WTC11 (cell line): ENCODE results near the gene CLEC2L. TPM values are rescaled to one million over a fixed set of nuclear protein-coding genes. Genes with fewer than 3 reads are reported as not detected.

Source experiments
- ATAC-seq: fragments of 200-7000 bp; cut with Tn5 transposase; 2 replicates; pipeline ENCODE4 v1.10.0; 2021; ENCODE audit warnings: mild to moderate bottlenecking, moderate library complexity
- CTCF ChIA-PET: fragments of 300-600 bp; sonication (Branson Sonifier 250); formaldehyde crosslinking; loops from one replicate; lab custom pipeline; 2021; ENCODE audit warnings: antibody characterized with exemption; lab: Charles Lee
- POLR2A ChIA-PET: fragments of 350-600 bp; sonication (Branson Sonifier 250); formaldehyde crosslinking; loops from one replicate; lab custom pipeline; 2021; ENCODE audit warnings: antibody characterized with exemption; lab: Charles Lee
- DNase-seq: peaks from one replicate; pipeline ENCODE4 v3.0.0; 2021; ENCODE audit warnings: low spot score
- H3K27ac Mint-ChIP-seq: 2 replicates; pipeline ENCODE4 v1.8.0; 2021; ENCODE audit warnings: mixed read lengths
- H3K27me3 Mint-ChIP-seq: 2 replicates; pipeline ENCODE4 v1.8.0; 2021; ENCODE audit warnings: low read depth, mild to moderate bottlenecking, moderate library complexity, mixed read lengths
- H3K36me3 Mint-ChIP-seq: 2 replicates; pipeline ENCODE4 v1.8.0; 2021; ENCODE audit warnings: mixed read lengths
- H3K4me1 Mint-ChIP-seq: 2 replicates; pipeline ENCODE4 v1.8.0; 2022; ENCODE audit warnings: mixed read lengths
- H3K4me3 Mint-ChIP-seq: 2 replicates; pipeline ENCODE4 v1.8.0; 2021; ENCODE audit warnings: mild to moderate bottlenecking, moderate library complexity, mixed read lengths
- H3K9me3 Mint-ChIP-seq: 2 replicates; pipeline ENCODE4 v1.8.0; 2021; ENCODE audit warnings: mixed read lengths
- CREB1 ChIP-seq: sonication (generic); formaldehyde crosslinking; IDR thresholded peaks from 2 replicates; pipeline ENCODE4 v1.8.0; 2023; ENCODE audit warnings: mild to moderate bottlenecking, missing genetic modification reagents
- CREM ChIP-seq: sonication (generic); formaldehyde crosslinking; IDR thresholded peaks from 2 replicates; pipeline ENCODE4 v1.8.1; 2022; ENCODE audit warnings: mild to moderate bottlenecking, missing genetic modification reagents, moderate library complexity
- EMX1 ChIP-seq: fragments of 250-450 bp; sonication (Bioruptor Pico); IDR thresholded peaks from 2 replicates; pipeline ENCODE4 v1.8.0; 2021; ENCODE audit warnings: mild to moderate bottlenecking
- ETV6 ChIP-seq: sonication (generic); formaldehyde crosslinking; IDR thresholded peaks from 2 replicates; pipeline ENCODE4 v1.8.1; 2022; ENCODE audit warnings: mild to moderate bottlenecking, missing genetic modification reagents
- FOXK1 ChIP-seq: sonication (generic); formaldehyde crosslinking; IDR thresholded peaks from 2 replicates; pipeline ENCODE4 v1.8.0; 2022; ENCODE audit warnings: mild to moderate bottlenecking, moderate library complexity, missing genetic modification reagents
- PRDM15 ChIP-seq: sonication (generic); formaldehyde crosslinking; IDR thresholded peaks from 2 replicates; pipeline ENCODE4 v1.8.0; 2022; ENCODE audit warnings: missing genetic modification reagents
- SMAD3 ChIP-seq: sonication (generic); formaldehyde crosslinking; IDR thresholded peaks from 2 replicates; pipeline ENCODE4 v1.8.0; 2022; ENCODE audit warnings: missing genetic modification reagents, mild to moderate bottlenecking, borderline replicate concordance
- ZNF121 ChIP-seq: sonication (generic); formaldehyde crosslinking; IDR thresholded peaks from 2 replicates; pipeline ENCODE4 v1.8.0; 2023; ENCODE audit warnings: missing genetic modification reagents
- ZNF263 ChIP-seq: sonication (generic); formaldehyde crosslinking; IDR thresholded peaks from 2 replicates; pipeline ENCODE4 v1.8.1; 2022; ENCODE audit warnings: low read depth, mild to moderate bottlenecking, moderate library complexity, missing genetic modification reagents
- total RNA-seq: library from RNA; stranded (reverse); gene quantifications from 3 replicates; pipeline ENCODE4 v1.2.3, GENCODE V29; 2021
- TF ChIP-seq, protein P1 (sequence below): sonication (generic); formaldehyde crosslinking; IDR thresholded peaks from 2 replicates; pipeline ENCODE4 v1.8.1; 2023; ENCODE audit warnings: mild to moderate bottlenecking, missing genetic modification reagents, borderline replicate concordance
- TF ChIP-seq, protein P2 (sequence below): sonication (generic); formaldehyde crosslinking; IDR thresholded peaks from 2 replicates; pipeline ENCODE4 v1.8.0; 2022; ENCODE audit warnings: mild to moderate bottlenecking, missing genetic modification reagents

CLEC2L gene
- total RNA-seq, 1 experiment from 2014 or later: 0.13 TPM

GRCh38 chr7:139482662-139483466 lies 40.6 kb upstream of the CLEC2L start (continued):
- TF ChIP-seq, protein P1, sequence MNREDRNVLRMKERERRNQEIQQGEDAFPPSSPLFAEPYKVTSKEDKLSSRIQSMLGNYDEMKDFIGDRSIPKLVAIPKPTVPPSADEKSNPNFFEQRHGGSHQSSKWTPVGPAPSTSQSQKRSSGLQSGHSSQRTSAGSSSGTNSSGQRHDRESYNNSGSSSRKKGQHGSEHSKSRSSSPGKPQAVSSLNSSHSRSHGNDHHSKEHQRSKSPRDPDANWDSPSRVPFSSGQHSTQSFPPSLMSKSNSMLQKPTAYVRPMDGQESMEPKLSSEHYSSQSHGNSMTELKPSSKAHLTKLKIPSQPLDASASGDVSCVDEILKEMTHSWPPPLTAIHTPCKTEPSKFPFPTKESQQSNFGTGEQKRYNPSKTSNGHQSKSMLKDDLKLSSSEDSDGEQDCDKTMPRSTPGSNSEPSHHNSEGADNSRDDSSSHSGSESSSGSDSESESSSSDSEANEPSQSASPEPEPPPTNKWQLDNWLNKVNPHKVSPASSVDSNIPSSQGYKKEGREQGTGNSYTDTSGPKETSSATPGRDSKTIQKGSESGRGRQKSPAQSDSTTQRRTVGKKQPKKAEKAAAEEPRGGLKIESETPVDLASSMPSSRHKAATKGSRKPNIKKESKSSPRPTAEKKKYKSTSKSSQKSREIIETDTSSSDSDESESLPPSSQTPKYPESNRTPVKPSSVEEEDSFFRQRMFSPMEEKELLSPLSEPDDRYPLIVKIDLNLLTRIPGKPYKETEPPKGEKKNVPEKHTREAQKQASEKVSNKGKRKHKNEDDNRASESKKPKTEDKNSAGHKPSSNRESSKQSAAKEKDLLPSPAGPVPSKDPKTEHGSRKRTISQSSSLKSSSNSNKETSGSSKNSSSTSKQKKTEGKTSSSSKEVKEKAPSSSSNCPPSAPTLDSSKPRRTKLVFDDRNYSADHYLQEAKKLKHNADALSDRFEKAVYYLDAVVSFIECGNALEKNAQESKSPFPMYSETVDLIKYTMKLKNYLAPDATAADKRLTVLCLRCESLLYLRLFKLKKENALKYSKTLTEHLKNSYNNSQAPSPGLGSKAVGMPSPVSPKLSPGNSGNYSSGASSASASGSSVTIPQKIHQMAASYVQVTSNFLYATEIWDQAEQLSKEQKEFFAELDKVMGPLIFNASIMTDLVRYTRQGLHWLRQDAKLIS (CRISPR knock-in tag): no peak
- no peak for TF ChIP-seq EMX1 (CRISPR knock-in tag)

DNA sequence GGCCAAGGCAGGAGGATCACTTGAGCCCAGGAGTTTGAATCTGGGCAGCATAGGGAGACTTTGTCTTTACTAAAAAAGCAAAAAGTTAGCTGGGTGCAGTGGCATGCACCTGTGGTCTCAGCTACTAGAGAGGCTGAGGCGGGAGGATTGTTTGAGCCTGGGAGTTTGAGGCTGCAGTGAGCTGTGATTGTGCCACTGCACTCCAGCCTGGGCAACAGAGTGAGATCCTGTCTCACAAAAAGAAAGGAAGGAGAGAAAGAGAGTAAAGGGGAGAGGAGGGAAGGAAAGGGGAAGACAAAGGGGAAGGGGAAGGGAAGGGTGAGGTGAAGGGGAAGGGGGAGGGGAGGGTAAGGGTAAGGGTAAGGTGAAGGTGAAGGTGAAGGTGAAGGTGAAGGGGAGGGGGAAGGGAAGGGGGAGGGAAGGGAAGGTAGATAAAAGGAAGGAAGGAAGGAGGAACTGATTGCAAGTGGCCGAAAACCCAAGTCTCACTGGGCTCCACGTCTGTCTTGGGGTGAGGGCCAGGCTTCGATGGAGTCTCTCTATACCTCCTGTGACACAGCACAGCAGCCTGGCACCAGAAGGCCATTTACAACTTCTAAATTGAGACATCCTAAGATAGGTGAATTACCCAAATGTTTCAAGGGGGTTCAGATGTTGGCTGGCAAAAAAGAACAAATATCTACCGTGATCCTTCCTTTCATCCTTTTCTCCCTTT lies 36.0 kb upstream of the CLEC2L start:
- no peak for ATAC-seq
- TF ChIP-seq SMAD3 (CRISPR knock-in tag): no peak
- TF ChIP-seq ZNF121 (CRISPR knock-in tag): peak; percentile 28; the same call in 1 of the 2 replicates
- no peaks in the 10 kb centered on the region; the same call in 1 of the 2 replicates for H3K36me3 Mint-ChIP-seq
- POLR2A ChIA-PET: no interaction called here
- peaks cover 7% of the 10 kb centered on the region; the same call in 1 of the 2 replicates for H3K9me3 Mint-ChIP-seq
- no peaks in the 10 kb centered on the region; the same call in 1 of the 2 replicates for H3K4me1 Mint-ChIP-seq
- H3K4me3 Mint-ChIP-seq: no peak overlapping the region
- CTCF ChIA-PET: interaction anchor here (1.3 kb wide), 1 partner anchor 13 kb away, joined by 10 read pairs; no protein-coding TSS in a partner anchor
- H3K27me3 Mint-ChIP-seq: peaks cover 24% of the 10 kb centered on the region
- no peak for DNase-seq
- H3K27ac Mint-ChIP-seq: no peak overlapping the region

DNA sequence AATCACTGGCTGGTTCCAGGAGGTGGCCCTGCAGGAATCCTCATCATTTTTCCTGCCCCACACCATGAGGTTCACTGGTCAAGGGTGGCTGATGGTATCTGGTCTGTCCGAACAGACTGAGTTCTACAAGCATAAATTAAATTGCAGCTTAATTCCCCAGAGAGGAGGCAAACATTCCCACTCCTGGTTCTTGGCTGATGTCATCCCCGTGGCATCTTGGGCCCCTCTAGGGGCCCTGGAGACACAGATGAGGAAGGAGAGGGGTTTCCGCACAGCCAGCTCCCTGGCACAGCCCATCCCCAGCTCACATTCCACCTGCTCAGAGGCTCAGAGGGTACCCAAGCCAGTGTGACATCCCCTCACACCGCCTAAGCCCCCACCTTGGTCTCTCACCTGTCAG lies 34.7 kb upstream of the CLEC2L start:
- no peak overlapping the region for H3K27ac Mint-ChIP-seq
- no peak overlapping the region for H3K4me3 Mint-ChIP-seq
- no peaks in the 10 kb centered on the region; the same call in 1 of the 2 replicates for H3K4me1 Mint-ChIP-seq
- H3K27me3 Mint-ChIP-seq: peaks cover 22% of the 10 kb centered on the region
- H3K36me3 Mint-ChIP-seq: no peaks in the 10 kb centered on the region; the same call in 1 of the 2 replicates
- POLR2A ChIA-PET: interaction anchor here (0.6 kb wide), 2 partner anchors 14 to 243 kb away, joined by 3 read pairs; no protein-coding TSS in a partner anchor
- ATAC-seq (no peak), DNase-seq (no peak)
- CTCF ChIA-PET: interaction anchor here (1.0 to 2.8 kb wide), 2 partner anchors 11 to 16 kb away, joined by 3 to 20 read pairs; no protein-coding TSS in a partner anchor
- no peak for TF ChIP-seq CREM
- no peak for TF ChIP-seq FOXK1
- no peak for TF ChIP-seq PRDM15 (CRISPR knock-in tag)
- no peak for TF ChIP-seq ZNF263
- no peak for TF ChIP-seq ETV6 (CRISPR knock-in tag)
- TF ChIP-seq CREB1 (CRISPR knock-in tag): no peak
- TF ChIP-seq, protein P2, sequence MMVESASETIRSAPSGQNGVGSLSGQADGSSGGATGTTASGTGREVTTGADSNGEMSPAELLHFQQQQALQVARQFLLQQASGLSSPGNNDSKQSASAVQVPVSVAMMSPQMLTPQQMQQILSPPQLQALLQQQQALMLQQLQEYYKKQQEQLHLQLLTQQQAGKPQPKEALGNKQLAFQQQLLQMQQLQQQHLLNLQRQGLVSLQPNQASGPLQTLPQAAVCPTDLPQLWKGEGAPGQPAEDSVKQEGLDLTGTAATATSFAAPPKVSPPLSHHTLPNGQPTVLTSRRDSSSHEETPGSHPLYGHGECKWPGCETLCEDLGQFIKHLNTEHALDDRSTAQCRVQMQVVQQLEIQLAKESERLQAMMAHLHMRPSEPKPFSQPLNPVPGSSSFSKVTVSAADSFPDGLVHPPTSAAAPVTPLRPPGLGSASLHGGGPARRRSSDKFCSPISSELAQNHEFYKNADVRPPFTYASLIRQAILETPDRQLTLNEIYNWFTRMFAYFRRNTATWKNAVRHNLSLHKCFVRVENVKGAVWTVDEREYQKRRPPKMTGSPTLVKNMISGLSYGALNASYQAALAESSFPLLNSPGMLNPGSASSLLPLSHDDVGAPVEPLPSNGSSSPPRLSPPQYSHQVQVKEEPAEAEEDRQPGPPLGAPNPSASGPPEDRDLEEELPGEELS (CRISPR knock-in tag): no peak
- peaks cover 10% of the 10 kb centered on the region; the same call in 1 of the 2 replicates for H3K9me3 Mint-ChIP-seq
